GM10248 (cell line): ENCODE data around the gene GNAI2.

Experiments
- CTCF ChIA-PET: fragments of 300-600 bp; sonication (Branson Sonifier 250); formaldehyde crosslinking; extraction: SDS; loops from one replicate; lab custom pipeline; 2021; ENCODE audit warnings: antibody characterized with exemption; lab: Yijun Ruan, JAX
- POLR2A ChIA-PET: fragments of 350-650 bp; sonication (Branson Sonifier 250); formaldehyde crosslinking; extraction: SDS; loops from one replicate; lab custom pipeline; 2020; ENCODE audit warnings: antibody characterized with exemption; lab: Yijun Ruan, JAX
- DNase-seq: peaks from one replicate; pipeline ENCODE4 v3.0.0; 2012; ENCODE audit errors: extremely low spot score
- TF ChIP-seq, protein P1 (sequence below): IDR thresholded peaks from 2 replicates; pipeline ENCODE4 v1.5.1; 2012; ENCODE audit warnings: mild to moderate bottlenecking, low read depth; ENCODE audit errors: extremely low read depth, missing control alignments, control extremely low read depth

The GNAI2 gene

DNA sequence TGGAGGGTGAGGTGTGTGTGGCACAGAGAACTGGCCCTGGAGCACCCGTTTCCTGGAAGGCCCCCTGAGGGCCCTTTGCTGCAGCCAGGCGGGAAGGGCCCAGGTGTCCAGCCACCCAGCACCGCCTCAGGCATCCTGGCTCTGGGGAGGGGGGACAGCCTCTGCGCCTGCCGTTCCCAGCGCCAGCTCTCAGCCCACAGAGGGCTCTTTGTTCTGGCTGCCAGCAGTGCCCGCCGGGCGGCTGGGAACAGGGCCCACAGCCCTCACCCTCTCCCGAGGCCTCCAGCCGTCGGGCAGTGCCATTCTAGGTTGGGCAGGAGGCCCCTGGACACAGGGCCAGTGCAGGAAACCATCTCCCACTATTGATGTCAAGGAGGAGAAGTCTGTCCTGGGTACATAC is 22.6 kb upstream of the GNAI2 start:
- DNase-seq, result no peak
- ChIA-PET POLR2A (no interaction called here), CTCF (interaction anchor here (1.2 to 26.7 kb wide), 2 partner anchors 8 to 24 kb away, joined by 3 to 393 read pairs; partner anchors contain the start of gene GNAT1)
- TF ChIP-seq, protein P1, sequence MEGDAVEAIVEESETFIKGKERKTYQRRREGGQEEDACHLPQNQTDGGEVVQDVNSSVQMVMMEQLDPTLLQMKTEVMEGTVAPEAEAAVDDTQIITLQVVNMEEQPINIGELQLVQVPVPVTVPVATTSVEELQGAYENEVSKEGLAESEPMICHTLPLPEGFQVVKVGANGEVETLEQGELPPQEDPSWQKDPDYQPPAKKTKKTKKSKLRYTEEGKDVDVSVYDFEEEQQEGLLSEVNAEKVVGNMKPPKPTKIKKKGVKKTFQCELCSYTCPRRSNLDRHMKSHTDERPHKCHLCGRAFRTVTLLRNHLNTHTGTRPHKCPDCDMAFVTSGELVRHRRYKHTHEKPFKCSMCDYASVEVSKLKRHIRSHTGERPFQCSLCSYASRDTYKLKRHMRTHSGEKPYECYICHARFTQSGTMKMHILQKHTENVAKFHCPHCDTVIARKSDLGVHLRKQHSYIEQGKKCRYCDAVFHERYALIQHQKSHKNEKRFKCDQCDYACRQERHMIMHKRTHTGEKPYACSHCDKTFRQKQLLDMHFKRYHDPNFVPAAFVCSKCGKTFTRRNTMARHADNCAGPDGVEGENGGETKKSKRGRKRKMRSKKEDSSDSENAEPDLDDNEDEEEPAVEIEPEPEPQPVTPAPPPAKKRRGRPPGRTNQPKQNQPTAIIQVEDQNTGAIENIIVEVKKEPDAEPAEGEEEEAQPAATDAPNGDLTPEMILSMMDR, result no peak

DNA sequence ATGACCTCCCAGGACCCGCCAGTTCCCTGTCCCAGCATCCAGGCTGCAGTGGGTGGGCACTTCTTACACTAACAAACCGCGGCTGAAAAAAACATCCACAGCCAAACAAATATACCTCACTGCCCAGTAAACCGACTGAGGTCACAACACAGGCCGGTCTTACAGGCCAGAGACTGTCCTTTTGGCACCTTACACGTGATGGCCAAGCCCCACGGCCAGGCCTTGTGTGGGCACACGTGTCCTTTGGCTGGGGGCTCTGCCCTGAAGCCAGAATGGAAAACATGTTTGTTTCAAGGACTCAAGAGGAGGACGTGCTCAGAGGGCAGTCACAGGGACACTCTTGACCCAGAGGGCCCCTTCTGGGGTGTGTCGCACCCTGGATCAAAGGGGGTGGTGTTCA is 21.2 kb upstream of the GNAI2 start:
- POLR2A ChIA-PET, result no interaction called here

DNA sequence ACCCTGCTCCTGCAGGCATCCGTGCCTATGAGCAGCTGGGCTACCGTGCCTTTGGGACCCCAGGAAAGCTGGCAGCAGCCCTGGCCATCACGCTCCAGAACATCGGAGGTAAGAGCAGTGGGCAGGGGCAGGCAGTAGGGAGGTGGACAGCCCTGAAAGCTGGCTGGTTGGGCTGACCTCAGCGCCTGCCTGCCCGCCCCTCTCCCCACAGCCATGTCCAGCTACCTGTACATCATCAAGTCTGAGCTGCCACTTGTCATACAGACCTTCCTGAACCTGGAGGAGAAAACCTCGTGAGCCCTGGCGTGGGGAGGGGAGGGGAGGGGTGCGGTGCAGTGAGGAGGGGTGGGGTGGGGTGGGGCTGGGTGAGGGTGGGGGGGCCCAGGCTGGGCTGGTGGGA is 20.5 kb upstream of the GNAI2 start:
- CTCF ChIA-PET, result interaction anchor here (1.5 to 26.7 kb wide), 4 partner anchors 12 to 31 kb away, joined by 4 to 393 read pairs (median 32); partner anchors contain the start of gene GNAT1
- POLR2A ChIA-PET, result interaction anchor here (0.6 to 0.8 kb wide), 3 partner anchors 20 to 123 kb away, joined by 3 read pairs; partner anchors contain the start of gene GNAI2
- no peak for DNase-seq
- TF ChIP-seq, protein P1, result no peak

More for the DNA sequence above, 21.2 kb upstream of the GNAI2 start:
- CTCF ChIA-PET, result interaction anchor here (1.0 to 26.7 kb wide), 3 partner anchors 12 to 95 kb away, joined by 4 to 393 read pairs (median 59); partner anchors contain the start of gene GNAT1
- DNase-seq, result no peak
- TF ChIP-seq, protein P1, result no peak

DNA sequence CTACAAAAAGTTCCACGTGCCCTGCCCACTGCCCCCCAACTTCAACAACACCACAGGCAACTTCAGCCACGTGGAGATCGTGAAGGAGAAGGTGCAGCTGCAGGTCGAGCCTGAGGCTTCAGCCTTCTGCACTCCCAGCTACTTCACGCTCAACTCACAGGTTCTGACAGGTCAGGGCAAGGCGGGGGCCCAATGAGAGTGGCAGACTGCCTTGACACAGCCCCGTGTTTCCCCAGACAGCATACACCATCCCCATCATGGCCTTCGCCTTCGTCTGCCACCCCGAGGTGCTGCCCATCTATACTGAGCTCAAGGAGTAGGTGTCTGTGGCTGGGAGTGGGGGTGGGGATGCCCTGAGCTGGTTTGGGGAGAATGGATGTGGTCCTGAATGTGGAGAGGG is 18.3 kb upstream of the GNAI2 start:
- POLR2A ChIA-PET, result no interaction called here
- TF ChIP-seq, protein P1, result no peak
- CTCF ChIA-PET, result interaction anchor here (1.1 to 26.7 kb wide), 4 partner anchors 9 to 29 kb away, joined by 3 to 393 read pairs (median 34); partner anchors contain the start of gene GNAT1
- DNase-seq, result no peak

DNA sequence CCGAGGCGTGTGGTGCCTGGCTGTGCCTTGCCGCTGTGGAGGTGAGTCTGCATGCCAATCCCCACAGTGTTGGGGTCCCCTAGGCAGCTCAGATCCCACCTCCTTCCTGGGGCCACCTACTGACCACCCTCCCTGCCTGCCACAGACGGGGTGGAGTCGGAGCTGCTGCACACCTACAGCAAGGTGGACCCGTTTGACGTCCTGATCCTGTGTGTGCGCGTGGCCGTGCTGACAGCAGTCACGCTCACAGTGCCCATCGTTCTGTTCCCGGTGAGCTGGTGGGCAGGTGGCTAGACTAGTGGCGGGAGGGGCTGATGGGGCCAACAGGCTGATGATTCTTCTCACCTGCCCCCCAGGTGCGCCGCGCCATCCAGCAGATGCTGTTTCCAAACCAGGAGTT is 17.6 kb upstream of the GNAI2 start:
- TF ChIP-seq, protein P1, result no peak
- no peak for DNase-seq
- CTCF ChIA-PET, result interaction anchor here (1.2 to 26.7 kb wide), 5 partner anchors 9 to 96 kb away, joined by 3 to 393 read pairs (median 10); partner anchors contain the start of gene GNAT1
- POLR2A ChIA-PET, result no interaction called here

DNA sequence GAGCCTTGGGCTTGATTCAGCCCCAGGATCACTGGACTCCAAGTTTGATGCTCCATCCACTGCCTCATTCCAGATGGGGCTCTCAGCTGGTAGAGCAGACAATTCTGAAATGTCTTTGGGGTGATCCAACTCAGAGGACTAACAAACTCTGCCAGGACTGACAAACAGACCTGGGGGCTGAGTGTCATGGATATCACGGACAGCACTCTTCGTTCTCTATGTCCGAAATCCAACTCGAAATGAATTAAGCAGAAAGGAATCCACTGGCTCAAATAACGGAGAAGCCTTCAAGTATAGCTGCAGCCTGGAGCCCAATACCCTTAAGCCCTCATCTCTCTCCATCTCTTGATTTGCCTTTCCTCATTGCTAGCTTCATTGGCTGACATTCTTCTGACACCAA is 16.7 kb upstream of the GNAI2 start:
- no peak for DNase-seq
- TF ChIP-seq, protein P1, result no peak
- ChIA-PET POLR2A (no interaction called here), CTCF (interaction anchor here (1.2 to 26.7 kb wide), 5 partner anchors 8 to 97 kb away, joined by 3 to 393 read pairs (median 10); partner anchors contain the start of gene GNAT1)
